Lower lobe of right lung (tissue), 2 donors: Measurements from ENCODE around the gene GNB5. TPM values are rescaled to one million over a fixed set of nuclear protein-coding genes. Genes with fewer than 3 reads are reported as not detected.

Source experiments
- ATAC-seq, 2 donors: fragments of 200-7000 bp; cut with Tn5 transposase; one replicate each; pipeline ENCODE4 v1.9.1; 2020 to 2022; ENCODE audit warnings: mild to moderate bottlenecking in 2 of 2, moderate library complexity in 2 of 2
- DNase-seq: peaks from one replicate; pipeline ENCODE4 v3.0.0-alpha.2; 2020
- H3K27ac ChIP-seq: fragments of 200-600 bp; one replicate; pipeline ENCODE4 v1.8.0; 2022
- H3K27me3 ChIP-seq: fragments of 200-600 bp; one replicate; pipeline ENCODE4 v1.8.0; 2022; ENCODE audit warnings: low read depth
- H3K36me3 ChIP-seq: fragments of 200-600 bp; one replicate; pipeline ENCODE4 v1.8.0; 2022; ENCODE audit warnings: mild to moderate bottlenecking
- H3K4me1 ChIP-seq: fragments of 200-600 bp; one replicate; pipeline ENCODE4 v1.8.0; 2022
- H3K4me3 ChIP-seq: fragments of 200-600 bp; one replicate; pipeline ENCODE4 v1.8.0; 2022; ENCODE audit warnings: mild to moderate bottlenecking
- H3K9me3 ChIP-seq: fragments of 200-600 bp; one replicate; pipeline ENCODE4 v1.8.0; 2022
- intact Hi-C: fragments of 100-400 bp; cut with DNase I; formaldehyde crosslinking; loops from one replicate; pipeline ENCODE4 v1.11.0; 2022
- total RNA-seq: library from RNA; stranded (reverse); fragmentation: NEBNext Ultra II Directional; extraction: Animal tissue kit (Norgen Biotek cat#: 25700); gene quantifications from one replicate; pipeline ENCODE4 v1.2.1, GENCODE V29; 2021
- TF ChIP-seq, protein P1 (sequence below): fragments of 200-600 bp; IDR thresholded peaks from one replicate; pipeline ENCODE4 v1.8.0; 2022; ENCODE audit warnings: antibody characterized with exemption, mild to moderate bottlenecking
- donor health status: DM: no; HTN: yes; CAD: no; lungs with severe emphysema.

Gene GNB5
- total RNA-seq, 1 donor from 2014 or later = 14.1 TPM

DNA sequence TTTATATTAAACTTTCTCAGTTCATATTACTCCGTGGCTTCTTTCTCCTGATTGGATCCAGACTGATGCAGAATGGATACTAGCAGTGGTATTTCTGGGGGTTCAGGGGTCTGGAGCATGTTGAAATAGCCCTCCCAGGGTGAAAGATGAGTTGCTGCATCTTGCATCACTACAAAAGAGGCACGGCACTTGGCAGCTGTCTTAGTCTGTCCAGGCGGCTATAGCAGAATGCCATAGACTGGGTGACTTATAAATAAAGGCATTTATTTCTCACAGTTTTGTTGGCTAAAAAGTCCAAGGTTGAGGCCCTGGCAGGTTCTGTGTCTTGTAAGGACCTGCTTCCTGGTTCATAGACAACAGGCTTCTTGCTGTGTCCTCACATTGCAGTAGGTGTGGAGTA lies 78.0 kb downstream of the GNB5 start:
- Histone ChIP-seq H3K36me3 (no peaks in the 10 kb centered on the region), H3K4me1 (peaks cover 10% of the 10 kb centered on the region), H3K27ac (no peak overlapping the region), H3K27me3 (peaks cover 33% of the 10 kb centered on the region), H3K4me3 (no peak overlapping the region), H3K9me3 (no peaks in the 10 kb centered on the region)
- TF ChIP-seq, protein P1, sequence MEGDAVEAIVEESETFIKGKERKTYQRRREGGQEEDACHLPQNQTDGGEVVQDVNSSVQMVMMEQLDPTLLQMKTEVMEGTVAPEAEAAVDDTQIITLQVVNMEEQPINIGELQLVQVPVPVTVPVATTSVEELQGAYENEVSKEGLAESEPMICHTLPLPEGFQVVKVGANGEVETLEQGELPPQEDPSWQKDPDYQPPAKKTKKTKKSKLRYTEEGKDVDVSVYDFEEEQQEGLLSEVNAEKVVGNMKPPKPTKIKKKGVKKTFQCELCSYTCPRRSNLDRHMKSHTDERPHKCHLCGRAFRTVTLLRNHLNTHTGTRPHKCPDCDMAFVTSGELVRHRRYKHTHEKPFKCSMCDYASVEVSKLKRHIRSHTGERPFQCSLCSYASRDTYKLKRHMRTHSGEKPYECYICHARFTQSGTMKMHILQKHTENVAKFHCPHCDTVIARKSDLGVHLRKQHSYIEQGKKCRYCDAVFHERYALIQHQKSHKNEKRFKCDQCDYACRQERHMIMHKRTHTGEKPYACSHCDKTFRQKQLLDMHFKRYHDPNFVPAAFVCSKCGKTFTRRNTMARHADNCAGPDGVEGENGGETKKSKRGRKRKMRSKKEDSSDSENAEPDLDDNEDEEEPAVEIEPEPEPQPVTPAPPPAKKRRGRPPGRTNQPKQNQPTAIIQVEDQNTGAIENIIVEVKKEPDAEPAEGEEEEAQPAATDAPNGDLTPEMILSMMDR = no peak
- no peak for DNase-seq
- intact Hi-C loops = no loop called here
- ATAC-seq = no peak

DNA sequence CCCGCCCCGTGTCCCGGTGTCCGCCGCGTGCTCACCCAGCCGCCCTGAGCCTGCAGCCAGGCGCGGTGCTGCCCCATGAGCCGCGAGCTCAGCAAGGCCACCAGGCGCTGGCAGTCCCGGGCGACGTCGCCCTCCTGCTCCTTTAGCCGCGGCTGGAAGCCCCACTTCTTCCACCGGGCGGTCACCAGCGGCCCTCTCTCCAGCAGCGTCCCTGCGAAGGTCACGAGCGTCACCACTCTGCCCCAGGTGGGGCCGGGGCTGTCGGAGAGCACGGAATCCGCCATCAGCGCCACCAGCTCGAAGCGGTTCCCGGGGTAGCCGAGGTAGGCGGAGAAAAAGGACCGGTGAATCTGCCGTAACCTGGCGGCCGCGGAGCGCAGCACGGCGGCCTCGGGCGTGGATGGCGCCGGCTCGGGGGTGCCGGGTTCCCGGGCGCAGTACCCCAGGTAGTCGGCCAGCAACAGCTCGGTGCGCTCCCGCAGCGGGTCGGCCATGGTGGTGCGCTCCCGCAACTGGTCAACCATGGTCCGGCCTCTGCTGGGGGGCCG lies 78.9 kb downstream of the GNB5 start:
- intact Hi-C loops = no loop called here
- Histone ChIP-seq H3K27ac (no peak overlapping the region), H3K4me3 (peak overlapping the region; percentile 47), H3K4me1 (peaks cover 10% of the 10 kb centered on the region), H3K9me3 (no peaks in the 10 kb centered on the region), H3K27me3 (peaks cover 33% of the 10 kb centered on the region), H3K36me3 (no peaks in the 10 kb centered on the region)
- TF ChIP-seq, protein P1 = no peak
- DNase-seq (peak; percentile 50), ATAC-seq (peak; percentile 74 to 80)

DNA sequence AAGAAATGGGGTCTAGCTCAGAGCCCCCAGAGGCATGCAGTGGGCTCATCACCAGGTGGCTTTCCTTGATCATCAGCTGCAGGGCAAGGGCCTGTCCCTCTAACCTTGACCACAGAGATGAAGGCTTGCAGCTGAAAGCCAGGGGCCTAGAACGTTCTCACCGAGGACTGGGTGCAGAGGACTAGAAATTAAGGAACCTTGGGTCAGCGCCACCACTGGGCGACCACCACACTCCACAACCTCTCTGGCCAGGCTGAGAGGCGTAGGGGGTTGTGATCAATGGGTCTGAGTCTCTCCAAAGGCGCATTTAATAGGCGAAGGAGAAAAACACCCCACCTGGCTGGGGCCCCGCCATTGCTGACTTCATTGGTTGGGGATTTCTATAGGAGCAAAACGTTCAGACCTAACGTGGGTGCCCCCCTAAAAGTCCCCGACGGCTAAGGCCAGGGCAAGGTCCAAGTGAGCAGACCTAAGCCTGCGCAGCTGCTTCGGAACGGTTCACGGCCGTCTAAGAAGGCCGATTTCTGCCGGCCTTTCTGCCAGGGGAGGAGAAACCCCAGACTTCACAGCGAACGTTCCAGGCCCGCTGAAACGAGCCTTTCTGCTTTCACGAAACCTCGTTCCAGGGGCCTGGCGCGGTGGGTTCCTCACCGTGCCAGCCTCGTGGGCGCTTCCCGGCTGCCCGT lies 79.5 kb downstream of the GNB5 start:
- H3K4me3 ChIP-seq = peak overlapping the region; percentile 47
- TF ChIP-seq, protein P1 = no peak
- no peak for ATAC-seq
- no peaks in the 10 kb centered on the region for H3K9me3 ChIP-seq
- H3K27me3 ChIP-seq = peaks cover 33% of the 10 kb centered on the region
- H3K4me1 ChIP-seq = peaks cover 10% of the 10 kb centered on the region
- intact Hi-C loops = no loop called here
- H3K27ac ChIP-seq = no peak overlapping the region
- no peak for DNase-seq
- no peaks in the 10 kb centered on the region for H3K36me3 ChIP-seq

DNA sequence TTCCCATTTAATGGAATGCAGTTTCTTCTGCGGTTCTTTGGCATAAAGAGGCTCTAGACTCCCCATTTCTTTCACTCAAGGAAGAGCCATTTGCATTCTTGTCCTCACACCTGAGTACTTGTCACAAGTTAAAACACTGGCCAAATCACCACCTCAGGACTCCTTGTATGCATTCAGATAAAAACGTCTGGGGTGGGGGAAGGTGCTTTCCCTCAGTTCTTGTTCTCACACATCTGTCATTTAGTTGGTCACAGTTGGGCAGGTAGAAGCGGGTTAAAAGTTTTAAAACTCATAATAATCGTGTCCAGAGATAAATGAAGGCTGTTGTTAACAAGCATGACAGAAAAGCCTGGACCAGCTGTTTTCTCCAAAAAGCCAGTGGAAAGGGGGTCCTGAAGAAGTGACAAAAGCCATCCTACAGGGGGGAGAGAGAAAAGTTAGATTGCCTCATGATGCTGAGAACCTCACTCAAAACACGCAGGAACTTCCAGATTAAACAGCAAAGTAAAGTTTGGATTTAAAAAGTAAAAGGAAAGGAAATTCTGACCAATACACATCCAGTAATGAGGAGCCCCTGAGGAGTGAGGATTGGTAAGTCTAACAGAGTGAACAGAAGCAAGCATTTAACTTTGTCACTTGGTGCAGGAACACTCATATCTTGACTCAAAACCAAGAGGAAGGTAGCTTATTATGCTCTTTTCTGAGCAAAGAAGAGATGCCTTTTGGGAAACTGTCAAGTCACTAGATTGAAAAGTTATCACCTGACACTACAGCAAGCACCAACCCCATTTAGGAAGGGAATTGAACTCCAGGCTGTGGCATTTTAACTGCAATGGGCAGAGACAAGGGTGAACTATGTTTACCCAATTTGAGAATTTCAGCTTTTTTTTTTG lies 81.4 kb downstream of the GNB5 start:
- intact Hi-C loops = no loop called here
- no peaks in the 10 kb centered on the region for H3K36me3 ChIP-seq
- ATAC-seq (no peak), DNase-seq (no peak)
- peaks cover 10% of the 10 kb centered on the region for H3K4me1 ChIP-seq
- no peak overlapping the region for H3K27ac ChIP-seq
- H3K27me3 ChIP-seq = peaks cover 33% of the 10 kb centered on the region
- TF ChIP-seq, protein P1 = no peak
- no peaks in the 10 kb centered on the region for H3K9me3 ChIP-seq
- H3K4me3 ChIP-seq = no peak overlapping the region

DNA sequence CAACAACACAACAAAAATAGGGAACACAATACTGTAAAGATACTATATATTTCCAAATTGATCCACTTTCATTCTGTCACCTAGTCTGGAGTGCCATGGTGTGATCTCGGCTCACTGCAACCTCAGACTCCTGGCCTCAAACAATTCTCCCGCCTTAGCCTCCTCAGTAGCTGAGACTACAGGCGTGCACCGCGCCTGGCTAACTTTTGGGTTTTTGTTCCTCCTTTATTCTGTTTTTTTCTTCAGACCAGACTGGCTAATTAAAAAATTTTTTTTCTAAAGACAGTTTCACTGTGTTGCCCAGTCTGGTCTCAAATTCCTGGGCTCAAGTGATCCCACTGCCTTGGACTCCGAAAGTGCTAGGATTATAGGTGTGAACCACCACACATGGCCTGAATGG lies 84.0 kb downstream of the GNB5 start:
- ATAC-seq = no peak
- Histone ChIP-seq H3K9me3 (no peaks in the 10 kb centered on the region), H3K36me3 (no peaks in the 10 kb centered on the region), H3K4me1 (peaks cover 9% of the 10 kb centered on the region), H3K4me3 (no peak overlapping the region), H3K27ac (no peak overlapping the region), H3K27me3 (peaks cover 20% of the 10 kb centered on the region)
- TF ChIP-seq, protein P1 = no peak
- DNase-seq = no peak
- intact Hi-C loops = no loop called here
